GM12878 (cell line): Measurements from ENCODE around the gene RAB35. TPM values are rescaled to one million over a fixed set of nuclear protein-coding genes. Genes with fewer than 3 reads are reported as not detected.

Experiments
- ATAC-seq: fragments of 200-7000 bp; cut with Tn5 transposase; 3 replicates; pipeline ENCODE4 v1.9.1; 2020; ENCODE audit warnings: mild to moderate bottlenecking, moderate library complexity
- BruUV-seq: library from RNA; stranded (reverse); fragments of 400-500 nt; replicated peaks from 2 replicates; lab custom pipeline; 2021; lab: Mats Ljungman, UMichigan
- CTCF ChIA-PET: fragments of 300-600 bp; sonication (Branson Sonifier 250); formaldehyde crosslinking; extraction: SDS; loops from one replicate; lab custom pipeline; 2021; ENCODE audit warnings: inconsistent platforms; lab: Yijun Ruan, JAX
- POLR2A ChIA-PET: fragments of 350-600 bp; formaldehyde crosslinking; extraction: SDS; loops from one replicate; lab custom pipeline; 2021; ENCODE audit warnings: inconsistent platforms; lab: Charles Lee
- RAD21 ChIA-PET: fragments of 300-600 bp; sonication (Branson Sonifier 250); formaldehyde crosslinking; loops from one replicate; lab custom pipeline; 2023; ENCODE audit warnings: antibody characterized with exemption; ENCODE audit not compliant: unreplicated experiment; lab: Charles Lee
- SMC1A ChIA-PET: fragments of 300-600 bp; sonication (Branson Sonifier 250); formaldehyde crosslinking; loops from one replicate; lab custom pipeline; 2023; ENCODE audit not compliant: unreplicated experiment, uncharacterized antibody; lab: Charles Lee
- DNase-seq: peaks from one replicate; pipeline ENCODE4 v3.0.0-alpha.2; 2011; ENCODE audit warnings: low read depth, low spot score
- FAIRE-seq: peaks from 3 replicates; lab custom pipeline; 2011; peaks lifted over from hg19 to GRCh38; lab: Jason Lieb, UNC
- H2AFZ ChIP-seq: 2 replicates; pipeline ENCODE4 v1.6.0; 2011; ENCODE audit warnings: low read depth, low read length, control low read depth; ENCODE audit not compliant: control insufficient read depth
- H3K27ac ChIP-seq: 2 replicates; pipeline ENCODE4 v1.5.1; 2011; ENCODE audit warnings: control low read depth; ENCODE audit not compliant: control insufficient read depth, insufficient read depth
- H3K27me3 ChIP-seq, 2 experiments: replicated peaks in 1 of 2; 2 replicates each; pipeline versions ENCODE4 v1.6.0 to v1.6.1; 2011; ENCODE audit warnings: low read length in 1 of 2; ENCODE audit not compliant: control insufficient read depth in 2 of 2, insufficient read depth in 2 of 2
- H3K36me3 ChIP-seq, 2 experiments: 2 replicates each; pipeline ENCODE4 v1.5.1; 2011; ENCODE audit warnings: low read length in 1 of 2; ENCODE audit not compliant: control insufficient read depth in 2 of 2, insufficient read depth in 2 of 2
- H3K4me1 ChIP-seq: 2 replicates; pipeline ENCODE4 v1.6.1; 2011; ENCODE audit warnings: mild to moderate bottlenecking, low read length, moderate library complexity, mixed read lengths; ENCODE audit not compliant: control insufficient read depth, insufficient read depth
- H3K4me2 ChIP-seq: 2 replicates; pipeline ENCODE4 v1.6.0; 2011; ENCODE audit warnings: control low read depth; ENCODE audit not compliant: control insufficient read depth, insufficient read depth
- H3K4me3 ChIP-seq: fragments of 200-600 bp; sonication (generic); 2 replicates; pipeline ENCODE4 v1.5.1; 2016
- H3K79me2 ChIP-seq: 2 replicates; pipeline ENCODE4 v1.6.0; 2011; ENCODE audit warnings: low read length; ENCODE audit not compliant: control insufficient read depth, insufficient read depth
- H3K9ac ChIP-seq: 2 replicates; pipeline ENCODE4 v1.8.0; 2011; ENCODE audit warnings: low read length, control low read depth, mixed read lengths; ENCODE audit not compliant: control insufficient read depth, insufficient read depth
- H3K9me3 ChIP-seq: replicated peaks from 3 replicates; pipeline ENCODE4 v1.5.1; 2011; ENCODE audit warnings: mild to moderate bottlenecking, low read length; ENCODE audit not compliant: control insufficient read depth, insufficient read depth
- H4K20me1 ChIP-seq: 2 replicates; pipeline ENCODE4 v1.6.0; 2011; ENCODE audit not compliant: control insufficient read depth, insufficient read depth
- CBX3 ChIP-seq: fragments of 200-600 bp; sonication (generic); IDR thresholded peaks from 2 replicates; pipeline ENCODE4 v1.6.1; 2016; ENCODE audit warnings: low read depth, borderline replicate concordance
- HDGF ChIP-seq: fragments of 450-650 bp; IDR thresholded peaks from 2 replicates; pipeline ENCODE4 v1.6.1; 2016; ENCODE audit warnings: antibody characterized with exemption
- IKZF1 ChIP-seq: fragments of 450-650 bp; conservative IDR thresholded peaks from 2 replicates; pipeline ENCODE4 v1.6.1; 2017; ENCODE audit warnings: antibody characterized with exemption, mild to moderate bottlenecking
- IKZF2 ChIP-seq, 2 experiments: fragments of 450-650 bp; IDR thresholded peaks; 2 replicates each; pipeline ENCODE4 v1.6.1; 2017; ENCODE audit warnings: mild to moderate bottlenecking in 2 of 2, moderate library complexity in 2 of 2
- MTA3 ChIP-seq: IDR thresholded peaks from 2 replicates; pipeline ENCODE4 v1.6.1; 2012; ENCODE audit warnings: low read length, inconsistent platforms, borderline replicate concordance
- NBN ChIP-seq: fragments of 450-650 bp; IDR thresholded peaks from 2 replicates; pipeline ENCODE4 v1.6.1; 2016
- NRF1 ChIP-seq: conservative IDR thresholded peaks from 2 replicates; pipeline ENCODE4 v1.6.1; 2011; ENCODE audit warnings: mild to moderate bottlenecking, low read depth, low read length, improper control_type of control experiment
- PAX8 ChIP-seq: fragments of 450-650 bp; IDR thresholded peaks from 2 replicates; pipeline ENCODE4 v1.6.1; 2017; ENCODE audit warnings: mild to moderate bottlenecking, moderate library complexity
- POLR2A ChIP-seq: IDR thresholded peaks from 2 replicates; pipeline ENCODE4 v1.6.1; 2011; ENCODE audit warnings: low read depth, mild to moderate bottlenecking, low read length
- POLR2AphosphoS5 ChIP-seq: IDR thresholded peaks from 2 replicates; pipeline ENCODE4 v1.6.1; 2011; ENCODE audit warnings: mild to moderate bottlenecking, low read length, inconsistent platforms
- RAD51 ChIP-seq: fragments of 450-650 bp; IDR thresholded peaks from 2 replicates; pipeline ENCODE4 v1.6.1; 2016; ENCODE audit warnings: moderate library complexity, mild to moderate bottlenecking, inconsistent platforms
- RUNX3 ChIP-seq: IDR thresholded peaks from 2 replicates; pipeline ENCODE4 v1.6.1; 2012; ENCODE audit warnings: low read length, inconsistent platforms
- SMAD1 ChIP-seq: fragments of 450-650 bp; IDR thresholded peaks from 2 replicates; pipeline ENCODE4 v1.6.1; 2018; ENCODE audit warnings: mild to moderate bottlenecking, low read depth; ENCODE audit not compliant: partially characterized antibody
- WGBS: methylation state at CpG from one replicate; pipeline ENCODE4 v1.1.6; 2016; ENCODE audit warnings: low lambda C conversion rate; ENCODE audit not compliant: insufficient replicate concordance, insufficient coverage; ENCODE audit errors: missing lambda C conversion rate; 5-methylcytosine and 5-hydroxymethylcytosine counted together
- in situ Hi-C: fragments of 300-500 bp; cut with MboI; formaldehyde crosslinking; loops from 9 replicates; pipeline ENCODE4 v1.14.3; 2018; ENCODE audit warnings: mixed read lengths
- intact Hi-C: fragments of 100-400 bp; cut with micrococcal nuclease; formaldehyde crosslinking; loops from one replicate; pipeline ENCODE4 v1.14.2; 2022; ENCODE audit not compliant: unreplicated experiment
- polyA plus RNA-seq, 11 experiments: library from polyadenylated mRNA; depleted of rRNA in 4 of 11; unstranded in 6 of 11; stranded (reverse) in 5 of 11; fragments of >200 nt; fragmentation: Nextera tagmentation in 4 of 11; fragmentation: Illumina TruSeq in 1 of 11; extraction: Ambion mirVana in 4 of 11; extraction: Trizol in 1 of 11; gene quantifications; 1 replicate in 1 of 11; 2 replicates in 10 of 11; pipeline versions ENCODE4 v1.2.1 to v1.2.3, GENCODE V29; 2011 to 2016; ENCODE audit warnings: inconsistent platforms in 2 of 11, missing spikeins in 2 of 11, low read depth in 1 of 11
- total RNA-seq, 4 experiments: library from RNA; depleted of rRNA in 3 of 4; stranded (reverse); fragments of >200 nt in 3 of 4; fragmentation: Illumina TruSeq in 1 of 4; extraction: Trizol in 1 of 4; gene quantifications; 2 replicates each; pipeline versions ENCODE4 v1.2.1 to v1.2.3, GENCODE V29; 2013 to 2021

The RAB35 gene
- total and polyA plus RNA-seq, 10 of the 15 experiments (the other 5 are each of a cell fraction or from before 2014, with no cell fraction given), result 0.76 to 99.2 (median 43.8) TPM

GRCh38 chr12:120115066-120115465 lies 1.5 kb downstream of the RAB35 start:
- Histone ChIP-seq H3K4me1 (peaks cover 56% of the 10 kb centered on the region), H3K27me3 (no peaks in the 10 kb centered on the region), H3K4me2 (peak overlapping the region; percentile 99), H3K9me3 (no peaks in the 10 kb centered on the region), H2AFZ (no peak overlapping the region), H4K20me1 (peaks cover 12% of the 10 kb centered on the region), H3K79me2 (peaks cover 83% of the 10 kb centered on the region), H3K36me3 (peaks cover 0 to 16% of the 10 kb centered on the region in 2 experiments; a peak in 2 of 4 replicates), H3K9ac (peak overlapping the region; percentile 95), H3K27ac (peak overlapping the region; percentile 44; the same call in 1 of the 2 replicates), H3K4me3 (peak overlapping the region; percentile 98)
- in situ Hi-C loops (no loop called here), intact Hi-C loops (loop anchor here (10.0 kb wide), 1 partner anchor 150 kb away; the partner anchor contains the start of gene PXN)
- ChIA-PET RAD21 (interaction anchor here (0.7 to 9.6 kb wide), 7 partner anchors 17 to 150 kb away, joined by 3 to 118 read pairs (median 5); partner anchors contain the start of genes PXN and RPLP0), SMC1A (interaction anchor here (0.6 to 9.8 kb wide), 6 partner anchors 8 to 86 kb away, joined by 3 to 142 read pairs (median 4); partner anchors contain the start of gene RPLP0), CTCF (interaction anchor here (1.0 to 1.4 kb wide), 4 partner anchors 11 to 125 kb away, joined by 3 to 5 read pairs (median 3); partner anchors contain the start of gene RPLP0), POLR2A (interaction anchor here (1.0 to 10.4 kb wide), 5 partner anchors 8 to 86 kb away, joined by 3 to 141 read pairs (median 5); partner anchors contain the start of gene RPLP0)
- BruUV-seq, result no TSS peak
- TF ChIP-seq POLR2AphosphoS5, result peak; percentile 26; the same call in 1 of the 2 replicates
- no peak for TF ChIP-seq RAD51
- TF ChIP-seq HDGF, result 0 out of 2 replicates have a peak, but pooled peaks have one; percentile 19
- 0 out of 2 replicates have a peak, but pooled peaks have one; percentile 31 for TF ChIP-seq MTA3
- TF ChIP-seq SMAD1, result no peak
- no peak for TF ChIP-seq NRF1
- peak; percentile 41; the same call in 1 of the 2 replicates for TF ChIP-seq POLR2A
- no peak for TF ChIP-seq PAX8
- peak; percentile 83 for TF ChIP-seq RUNX3
- TF ChIP-seq NBN, result 0 out of 2 replicates have a peak, but pooled peaks have one; percentile 20
- peak; percentile 45 to 60; a peak in 2 of 4 replicates for TF ChIP-seq IKZF2 (IDR thresholded peaks at IDR 0.05)
- TF ChIP-seq IKZF1, result 0 out of 2 replicates have a peak, but pooled peaks have one; percentile 13
- no peak for TF ChIP-seq CBX3
- FAIRE-seq, result no peak
- 66% methylated on average over 3 of the region's 3 CpGs for WGBS
- no peak for ATAC-seq
- no peak for DNase-seq
